HEK293 (cell line): ENCODE measurements around the gene MYOT.

ENCODE experiments used
- HOXD13 ChIP-seq: sonication (generic); formaldehyde crosslinking; IDR thresholded peaks from 2 replicates; pipeline ENCODE4 v1.8.0; 2022; ENCODE audit warnings: missing genetic modification reagents, borderline replicate concordance
- TCF7L2 ChIP-seq: IDR thresholded peaks from 2 replicates; pipeline ENCODE4 v1.6.1; 2011; ENCODE audit warnings: low read depth, mild to moderate bottlenecking, inconsistent platforms, low read length, moderate library complexity, borderline replicate concordance
- ZNF660 ChIP-seq: fragments of 450-650 bp; IDR thresholded peaks from 2 replicates; pipeline ENCODE4 v1.5.1; 2018; ENCODE audit warnings: missing biosample characterization, mild to moderate bottlenecking, missing genetic modification characterization
- TF ChIP-seq, protein P1 (sequence below): fragments of 450-650 bp; formaldehyde crosslinking; IDR thresholded peaks from 2 replicates; pipeline ENCODE4 v1.5.1; 2016; ENCODE audit warnings: missing biosample characterization, missing genetic modification characterization

DNA sequence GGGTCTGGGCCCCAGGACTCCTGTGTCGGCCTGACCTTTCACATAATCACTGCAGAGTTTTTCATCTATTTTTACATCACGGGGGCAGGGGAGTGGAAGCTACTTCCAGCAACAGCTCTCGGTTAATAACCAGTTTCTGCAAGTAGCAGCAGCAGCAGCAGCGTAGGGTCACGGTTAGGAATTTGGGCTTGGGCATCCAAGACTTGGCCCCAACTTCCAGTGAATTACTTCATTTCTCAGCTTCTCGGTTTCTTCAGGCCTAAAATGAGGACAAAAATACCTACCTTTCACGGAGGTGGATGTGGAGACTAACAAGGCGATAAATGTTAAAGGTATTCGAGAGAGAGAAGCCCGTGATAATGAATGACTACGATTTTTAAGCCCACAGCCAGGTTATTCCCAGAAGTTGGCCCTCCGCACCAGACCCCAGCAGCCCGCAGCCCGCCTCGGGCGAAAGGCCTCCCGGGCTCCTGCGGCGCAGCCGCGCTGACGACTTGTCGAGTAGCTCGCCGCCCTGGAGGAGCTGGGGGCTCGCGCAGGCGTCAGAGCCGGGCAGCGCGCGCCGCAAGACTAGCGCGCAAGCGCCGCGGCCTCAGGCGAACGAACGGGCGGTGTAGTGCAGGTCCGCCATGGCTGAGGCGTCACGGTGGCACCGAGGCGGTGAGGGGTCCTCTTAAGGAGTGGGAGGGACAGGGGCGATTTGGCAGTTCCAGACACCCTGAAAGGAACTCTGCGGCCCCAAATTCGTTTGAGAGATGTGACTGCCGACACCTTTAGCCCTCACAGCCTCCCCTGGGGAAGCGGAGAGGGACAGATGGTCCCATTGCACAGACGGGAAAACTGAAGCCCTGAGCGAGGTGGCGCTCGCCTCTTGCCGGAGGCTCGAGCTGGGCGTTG lies 21.5 kb downstream of the MYOT start, which contains the start of gene PKD2L2:
- TF ChIP-seq ZNF660 (tag by site-specific recombination) (peak; percentile 80; the same call in 1 of the 2 replicates), HOXD13 (CRISPR knock-in tag) (no peak), TCF7L2 (no peak)
- TF ChIP-seq, protein P1, sequence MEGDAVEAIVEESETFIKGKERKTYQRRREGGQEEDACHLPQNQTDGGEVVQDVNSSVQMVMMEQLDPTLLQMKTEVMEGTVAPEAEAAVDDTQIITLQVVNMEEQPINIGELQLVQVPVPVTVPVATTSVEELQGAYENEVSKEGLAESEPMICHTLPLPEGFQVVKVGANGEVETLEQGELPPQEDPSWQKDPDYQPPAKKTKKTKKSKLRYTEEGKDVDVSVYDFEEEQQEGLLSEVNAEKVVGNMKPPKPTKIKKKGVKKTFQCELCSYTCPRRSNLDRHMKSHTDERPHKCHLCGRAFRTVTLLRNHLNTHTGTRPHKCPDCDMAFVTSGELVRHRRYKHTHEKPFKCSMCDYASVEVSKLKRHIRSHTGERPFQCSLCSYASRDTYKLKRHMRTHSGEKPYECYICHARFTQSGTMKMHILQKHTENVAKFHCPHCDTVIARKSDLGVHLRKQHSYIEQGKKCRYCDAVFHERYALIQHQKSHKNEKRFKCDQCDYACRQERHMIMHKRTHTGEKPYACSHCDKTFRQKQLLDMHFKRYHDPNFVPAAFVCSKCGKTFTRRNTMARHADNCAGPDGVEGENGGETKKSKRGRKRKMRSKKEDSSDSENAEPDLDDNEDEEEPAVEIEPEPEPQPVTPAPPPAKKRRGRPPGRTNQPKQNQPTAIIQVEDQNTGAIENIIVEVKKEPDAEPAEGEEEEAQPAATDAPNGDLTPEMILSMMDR (tag by site-specific recombination), result peak; percentile 46; the same call in 1 of the 2 replicates
